ENCODE measurements around the gene BBS9.
A peak's percentile ranks its signal among the peaks of the same experiment; 100 is the strongest.
"Not testable (repeated sequence)": the region's sequence is repeated elsewhere in the genome, so short reads cannot be mapped to it uniquely, and the experiment has no call there.

BBS9 gene

GRCh38 chr7:33449847-33450246 is 320.5 kb downstream of the BBS9 start:
- DNase-seq, result no peak

GRCh38 chr7:33452805-33453502 is 323.6 kb downstream of the BBS9 start:
- no peak for DNase-seq

- DNase-seq, result no peak
Observed at GRCh38 chr7:33457039-33457438, 327.7 kb downstream of the BBS9 start.

GRCh38 chr7:33458581-33458980 is 329.2 kb downstream of the BBS9 start:
- peak; percentile 27 for DNase-seq

GRCh38 chr7:33459340-33459751 is 330.0 kb downstream of the BBS9 start:
- DNase-seq, result peak; percentile 38

- DNase-seq, result no peak
Observed at GRCh38 chr7:33463131-33463530, 333.8 kb downstream of the BBS9 start.

GRCh38 chr7:33466203-33466602 is 336.8 kb downstream of the BBS9 start:
- DNase-seq, result no peak

GRCh38 chr7:33471636-33472242 is 342.4 kb downstream of the BBS9 start:
- no peak for DNase-seq

- no peak for DNase-seq
Observed at GRCh38 chr7:33472348-33473025, 343.1 kb downstream of the BBS9 start.

- no peak for DNase-seq
Observed at GRCh38 chr7:33477719-33478480, 348.5 kb downstream of the BBS9 start.

GRCh38 chr7:33484476-33484875 is 355.1 kb downstream of the BBS9 start:
- not testable (repeated sequence) for DNase-seq

- DNase-seq, result no peak
Observed at GRCh38 chr7:33485747-33486493, 356.6 kb downstream of the BBS9 start.

- no peak for DNase-seq
Observed at GRCh38 chr7:33486633-33487032, 357.3 kb downstream of the BBS9 start.

- DNase-seq, result no peak
Observed at GRCh38 chr7:33487998-33488682, 358.8 kb downstream of the BBS9 start.

GRCh38 chr7:33494474-33494873 is 365.1 kb downstream of the BBS9 start:
- DNase-seq, result peak; percentile 69

- DNase-seq, result no peak
Observed at GRCh38 chr7:33495207-33495606, 365.8 kb downstream of the BBS9 start.

GRCh38 chr7:33497051-33497450 is 367.7 kb downstream of the BBS9 start:
- DNase-seq, result no peak

GRCh38 chr7:33500703-33501701 is 371.6 kb downstream of the BBS9 start:
- DNase-seq, result no peak

GRCh38 chr7:33503014-33503413 is 373.6 kb downstream of the BBS9 start:
- DNase-seq, result no peak

GRCh38 chr7:33503736-33504135 is 374.4 kb downstream of the BBS9 start:
- DNase-seq, result no peak

GRCh38 chr7:33504266-33504665 is 374.9 kb downstream of the BBS9 start:
- no peak for DNase-seq
